ENCODE results near the gene JAG1.
"Not testable (repeated sequence)": the region's sequence is repeated elsewhere in the genome, so short reads cannot be mapped to it uniquely, and the experiment has no call there.

Gene JAG1

DNA sequence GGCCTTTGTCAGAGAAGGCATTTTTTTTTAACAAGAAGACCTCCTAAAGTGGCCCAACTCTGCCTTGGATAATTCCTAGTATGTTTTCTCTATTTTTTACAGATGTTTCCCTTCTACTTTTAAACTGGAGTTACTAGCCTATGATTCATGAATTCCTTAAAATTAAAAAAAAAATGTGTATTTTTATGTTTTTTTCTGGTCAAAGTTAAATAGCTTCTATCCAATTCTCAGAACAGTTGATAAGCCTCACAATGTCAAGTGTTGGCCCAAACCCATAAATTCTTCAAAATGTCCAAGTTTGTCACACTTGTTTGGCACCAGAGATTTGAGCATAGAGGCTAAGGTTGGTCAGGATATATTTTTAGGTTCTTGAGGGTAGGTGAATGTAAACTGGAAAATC is 64.0 kb downstream of the JAG1 start:
- DNase-seq (ENCODE audit: low spot score): no peak

DNA sequence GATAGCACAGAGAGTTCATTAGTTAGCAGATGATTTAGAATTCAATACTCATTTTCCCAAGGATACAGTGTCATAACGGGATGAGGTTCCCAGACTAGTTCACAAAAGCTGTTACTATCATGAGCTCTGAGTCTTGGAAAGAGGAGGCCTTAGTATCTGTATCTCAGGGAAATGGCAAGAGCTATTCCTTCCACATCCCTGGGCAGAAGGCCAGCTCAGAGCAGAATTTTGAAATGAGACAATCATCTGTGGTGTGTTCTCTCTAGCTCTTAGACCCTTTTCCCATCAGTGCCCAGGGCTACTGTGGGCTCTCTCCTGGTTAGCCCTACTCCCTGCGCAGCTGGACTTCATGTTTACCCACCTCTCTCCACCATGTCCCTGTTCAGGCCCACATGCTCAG is 64.5 kb downstream of the JAG1 start:
- no peak for DNase-seq (ENCODE audit: low spot score)

DNA sequence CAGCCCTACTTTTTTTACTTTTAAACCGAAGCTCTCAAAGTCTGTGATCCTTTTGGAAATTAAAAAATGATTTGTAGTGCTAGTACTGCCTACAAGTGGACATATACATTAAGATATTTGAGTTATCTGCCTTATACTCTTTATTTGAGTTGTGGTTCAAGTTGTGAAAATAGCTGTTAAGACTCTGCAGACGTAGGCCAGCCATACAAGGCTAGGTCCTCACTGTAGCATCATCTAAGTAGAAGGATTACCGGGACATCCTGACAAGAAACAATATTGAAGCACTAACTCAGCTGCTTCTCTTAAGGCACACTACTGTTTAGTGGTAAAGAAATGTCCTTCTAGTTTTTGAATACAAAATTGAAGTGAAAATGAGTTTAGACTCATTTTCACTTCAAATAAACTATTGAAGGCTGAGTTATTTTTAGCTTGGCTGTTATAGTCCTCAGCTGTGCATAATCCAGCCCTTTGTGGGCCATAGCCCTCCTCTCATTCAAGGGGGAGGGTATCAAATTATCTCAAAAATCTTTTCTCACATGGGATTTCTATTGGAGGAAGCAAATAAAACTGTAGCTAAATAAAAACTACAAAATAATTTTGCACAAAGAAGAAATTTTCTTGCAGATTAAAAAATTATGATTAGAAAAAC is 68.1 kb downstream of the JAG1 start:
- DNase-seq (ENCODE audit: low spot score): no peak

DNA sequence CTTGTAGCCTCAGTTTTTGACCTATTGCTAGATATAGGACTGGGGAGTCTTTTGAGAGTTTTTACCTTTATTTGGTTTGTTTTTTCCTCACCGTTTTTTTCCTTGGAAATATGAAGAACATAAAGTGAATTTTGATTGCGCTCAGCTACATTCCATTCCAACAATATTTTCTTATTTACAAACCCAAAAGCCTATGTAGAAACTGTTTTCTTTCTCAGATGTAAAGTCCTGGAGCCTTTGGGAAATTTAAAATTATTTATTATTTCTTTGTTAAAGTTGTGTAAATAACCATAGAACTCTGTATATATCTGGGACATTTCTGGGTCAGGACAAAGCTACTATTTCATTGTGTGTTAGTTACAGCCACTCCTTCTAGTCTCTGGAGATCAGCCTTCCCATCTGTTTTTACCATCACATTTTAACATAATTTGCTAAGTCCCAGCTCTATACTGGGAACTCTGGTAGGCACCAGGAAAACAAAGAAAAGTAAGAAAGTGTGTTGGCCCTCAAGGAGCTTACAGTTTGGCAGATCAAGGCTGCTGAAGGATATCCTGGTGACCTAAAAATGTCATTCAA is 68.8 kb downstream of the JAG1 start:
- no peak for DNase-seq (ENCODE audit: low spot score)

- DNase-seq (ENCODE audit: low spot score): peak; percentile 75
Observed at GRCh38 chr20:10603971-10604864, 69.6 kb downstream of the JAG1 start.

DNA sequence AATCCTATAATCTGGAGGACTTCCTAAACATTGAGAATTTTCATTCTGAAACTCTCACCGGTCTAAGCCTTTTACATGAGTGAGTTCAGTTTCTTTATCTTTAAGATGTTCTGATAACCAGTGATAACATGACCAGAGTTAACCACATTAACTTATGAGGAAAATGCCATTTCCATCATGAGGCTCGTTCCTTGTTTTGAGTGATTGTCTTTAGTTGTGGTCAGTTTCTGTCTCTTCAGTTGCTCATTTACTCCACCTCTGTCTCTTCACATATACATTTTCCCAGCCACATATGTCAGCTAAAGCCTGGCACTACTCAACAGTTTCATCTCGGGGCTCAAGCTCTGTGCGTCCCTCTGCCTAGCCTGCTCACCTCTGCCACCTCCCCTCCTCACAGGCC is 70.4 kb downstream of the JAG1 start:
- DNase-seq (ENCODE audit: low spot score): no peak

DNA sequence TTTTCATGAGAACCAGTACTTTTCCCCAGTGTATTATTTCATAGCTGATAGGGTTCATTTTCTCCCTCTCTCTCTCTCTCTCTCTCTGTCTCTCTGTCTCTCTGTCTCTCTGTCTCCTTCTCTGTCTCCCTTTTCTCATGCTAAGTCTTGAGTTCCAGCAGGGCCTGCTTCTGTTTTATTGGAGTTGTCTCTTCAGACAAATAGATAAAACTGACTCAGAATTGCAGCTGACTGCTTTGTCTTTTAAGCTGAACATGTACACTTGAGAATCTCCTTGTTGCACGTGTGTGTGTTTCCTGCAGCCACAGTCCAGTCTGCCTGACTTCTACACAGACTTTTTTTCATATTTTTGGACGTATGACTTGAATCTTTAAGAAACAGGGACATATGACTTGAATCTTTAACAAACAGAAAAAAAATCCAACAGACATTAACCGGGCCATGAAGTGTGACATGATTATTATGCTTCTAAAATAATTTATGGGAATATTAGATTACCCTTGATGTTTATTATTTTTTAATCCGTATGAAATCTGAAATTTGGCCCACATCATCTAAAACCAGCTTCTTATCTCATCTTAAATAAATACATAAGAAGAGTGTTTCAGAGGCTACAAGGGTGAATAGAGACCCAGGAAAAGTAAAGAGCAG is 71.5 kb downstream of the JAG1 start:
- no peak for DNase-seq (ENCODE audit: low spot score)

GRCh38 chr20:10597637-10598036 is 76.2 kb downstream of the JAG1 start:
- DNase-seq (ENCODE audit: low spot score): no peak

DNA sequence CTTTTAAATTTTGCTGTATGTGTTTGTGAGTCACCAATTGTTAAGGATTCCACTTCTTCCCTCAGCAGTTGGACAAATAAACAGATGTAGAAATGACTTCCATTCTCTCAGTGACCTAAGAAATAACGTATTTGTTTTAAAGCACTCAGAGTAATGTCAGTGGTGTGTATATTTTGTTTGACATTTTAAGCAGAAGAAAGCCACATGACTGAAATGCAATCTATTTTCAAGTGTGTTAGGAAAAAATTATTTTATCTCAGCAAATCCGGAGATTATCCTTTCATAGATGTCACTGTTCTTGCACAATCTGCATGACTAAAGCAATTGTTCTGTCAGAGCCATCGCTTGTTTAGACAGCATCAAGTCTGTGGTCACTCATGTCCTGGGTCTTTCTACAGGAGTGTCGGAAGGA is 77.1 kb downstream of the JAG1 start:
- DNase-seq (ENCODE audit: low spot score): no peak

- DNase-seq (ENCODE audit: low spot score): no peak
Observed at GRCh38 chr20:10595985-10596384, 77.8 kb downstream of the JAG1 start.

GRCh38 chr20:10595266-10595665 is 78.5 kb downstream of the JAG1 start:
- no peak for DNase-seq (ENCODE audit: low spot score)

- no peak for DNase-seq (ENCODE audit: low spot score)
Observed at GRCh38 chr20:10594296-10594868, 79.4 kb downstream of the JAG1 start.

DNA sequence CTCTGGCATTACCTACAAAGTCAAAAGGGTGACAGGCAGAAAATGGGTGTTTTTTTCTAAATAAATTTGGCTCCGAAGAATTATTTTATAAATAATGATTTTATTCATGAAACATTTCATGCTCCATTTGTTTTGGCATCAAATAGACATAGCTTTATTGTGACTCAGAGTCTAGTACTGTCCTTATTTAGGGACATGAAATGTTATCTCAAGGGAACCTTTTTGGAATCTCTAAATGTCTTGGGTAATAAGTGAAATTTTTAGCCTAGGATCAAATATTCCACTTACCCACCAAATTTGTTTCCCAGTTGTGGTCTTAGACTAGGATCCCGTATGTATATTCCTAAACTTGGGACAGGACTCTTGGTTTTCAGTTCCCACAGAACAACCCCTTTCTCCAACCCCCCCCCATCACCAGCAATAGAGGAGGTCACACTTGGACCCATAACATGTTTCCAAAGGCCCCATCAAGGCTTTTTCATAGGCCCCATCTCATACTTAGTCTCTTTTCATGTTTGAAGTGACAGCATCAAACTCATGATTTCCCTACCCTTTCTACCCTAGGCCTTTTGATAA is 81.8 kb downstream of the JAG1 start:
- DNase-seq (ENCODE audit: low spot score): no peak

- DNase-seq (ENCODE audit: low spot score): no peak
Observed at GRCh38 chr20:10590950-10591671, 82.7 kb downstream of the JAG1 start.

GRCh38 chr20:10590446-10590845 is 83.4 kb downstream of the JAG1 start:
- DNase-seq (ENCODE audit: low spot score): not testable (repeated sequence)
